ENCODE results near the gene ZC3H18.

The ZC3H18 gene

GRCh38 chr16:88678224-88678979 is 108.2 kb downstream of the ZC3H18 start:
- no peaks in the 10 kb centered on the region for H3K79me2 ChIP-seq (ENCODE audit: control insufficient read depth, low read length)
- H3K27ac ChIP-seq (ENCODE audit: low read depth, low read length), result no peak overlapping the region
- peaks cover 14% of the 10 kb centered on the region for H3F3A ChIP-seq (ENCODE audit: control insufficient read depth, insufficient read depth)
- no peaks in the 10 kb centered on the region for H3K27me3 ChIP-seq (ENCODE audit: control insufficient read depth, low read length)
- H3K4me3 ChIP-seq (ENCODE audit: low read length), result no peak overlapping the region
- peaks cover 14% of the 10 kb centered on the region for H3K36me3 ChIP-seq (ENCODE audit: control insufficient read depth, low read length)
- H4K20me1 ChIP-seq (ENCODE audit: control insufficient read depth, insufficient read depth, low read depth, low read length), result no peaks in the 10 kb centered on the region
- H3K9me3 ChIP-seq (ENCODE audit: control insufficient read depth, insufficient read depth, low read length), result no peaks in the 10 kb centered on the region
- TF ChIP-seq EZH2phosphoT487 (IDR thresholded peaks at IDR 0.05; ENCODE audit: borderline replicate concordance, low read length), result no peak
- no peak for TF ChIP-seq CTCF (IDR thresholded peaks at IDR 0.05; ENCODE audit: low read depth, low read length, poor library complexity, severe bottlenecking)
- H3K4me2 ChIP-seq (ENCODE audit: low read length), result no peak overlapping the region
- H3K9me2 ChIP-seq (replicated peaks; ENCODE audit: control insufficient read depth, low read length), result no peaks in the 10 kb centered on the region
- peaks cover 28% of the 10 kb centered on the region for H3K4me1 ChIP-seq (ENCODE audit: control insufficient read depth, low read length)

GRCh38 chr16:88680554-88681083 is 110.4 kb downstream of the ZC3H18 start:
- peak overlapping the region; percentile 76 for H3K4me2 ChIP-seq (ENCODE audit: low read length)
- no peaks in the 10 kb centered on the region for H4K20me1 ChIP-seq (ENCODE audit: control insufficient read depth, insufficient read depth, low read depth, low read length)
- H3K4me3 ChIP-seq (ENCODE audit: low read length), result peak overlapping the region; percentile 66
- TF ChIP-seq CTCF (IDR thresholded peaks at IDR 0.05; ENCODE audit: low read depth, low read length, poor library complexity, severe bottlenecking), result no peak
- no peak for TF ChIP-seq EZH2phosphoT487 (IDR thresholded peaks at IDR 0.05; ENCODE audit: borderline replicate concordance, low read length)
- no peaks in the 10 kb centered on the region for H3K9me3 ChIP-seq (ENCODE audit: control insufficient read depth, insufficient read depth, low read length)
- peaks cover 47% of the 10 kb centered on the region for H3K4me1 ChIP-seq (ENCODE audit: control insufficient read depth, low read length)
- H3K79me2 ChIP-seq (ENCODE audit: control insufficient read depth, low read length), result no peaks in the 10 kb centered on the region
- peak overlapping the region; percentile 89 for H3K27ac ChIP-seq (ENCODE audit: low read depth, low read length)
- no peaks in the 10 kb centered on the region for H3K9me2 ChIP-seq (replicated peaks; ENCODE audit: control insufficient read depth, low read length)
- H3K27me3 ChIP-seq (ENCODE audit: control insufficient read depth, low read length), result no peaks in the 10 kb centered on the region
- peaks cover 16% of the 10 kb centered on the region for H3F3A ChIP-seq (ENCODE audit: control insufficient read depth, insufficient read depth)
- peaks cover 5% of the 10 kb centered on the region for H3K36me3 ChIP-seq (ENCODE audit: control insufficient read depth, low read length)

GRCh38 chr16:88681084-88681680 is 111.0 kb downstream of the ZC3H18 start:
- H3F3A ChIP-seq (ENCODE audit: control insufficient read depth, insufficient read depth), result peaks cover 16% of the 10 kb centered on the region
- H3K4me3 ChIP-seq (ENCODE audit: low read length), result peak overlapping the region; percentile 66
- H3K27ac ChIP-seq (ENCODE audit: low read depth, low read length), result peak overlapping the region; percentile 89
- H3K27me3 ChIP-seq (ENCODE audit: control insufficient read depth, low read length), result no peaks in the 10 kb centered on the region
- no peaks in the 10 kb centered on the region for H3K79me2 ChIP-seq (ENCODE audit: control insufficient read depth, low read length)
- peaks cover 52% of the 10 kb centered on the region for H3K4me1 ChIP-seq (ENCODE audit: control insufficient read depth, low read length)
- TF ChIP-seq EZH2phosphoT487 (IDR thresholded peaks at IDR 0.05; ENCODE audit: borderline replicate concordance, low read length) (no peak), CTCF (IDR thresholded peaks at IDR 0.05; ENCODE audit: low read depth, low read length, poor library complexity, severe bottlenecking) (peak; percentile 84)
- H4K20me1 ChIP-seq (ENCODE audit: control insufficient read depth, insufficient read depth, low read depth, low read length), result no peaks in the 10 kb centered on the region
- no peaks in the 10 kb centered on the region for H3K9me2 ChIP-seq (replicated peaks; ENCODE audit: control insufficient read depth, low read length)
- peaks cover 5% of the 10 kb centered on the region for H3K36me3 ChIP-seq (ENCODE audit: control insufficient read depth, low read length)
- peak overlapping the region; percentile 76 for H3K4me2 ChIP-seq (ENCODE audit: low read length)
- H3K9me3 ChIP-seq (ENCODE audit: control insufficient read depth, insufficient read depth, low read length), result no peaks in the 10 kb centered on the region
